Effector memory CD4-positive, alpha-beta T cell (primary cell): Measurements from ENCODE around the gene GSTM2.
"Not testable (repeated sequence)": the region's sequence is repeated elsewhere in the genome, so short reads cannot be mapped to it uniquely, and the experiment has no call there.

Experiments
- DNase-seq, 3 donors: peaks; one replicate each; pipeline ENCODE4 v3.0.0-alpha.2; 2020
- H3K27ac ChIP-seq: 2 replicates; pipeline ENCODE4 v1.7.0; 2013; ENCODE audit warnings: mild to moderate bottlenecking, low read length, moderate library complexity; ENCODE audit not compliant: insufficient read depth, poor library complexity, severe bottlenecking
- H3K27me3 ChIP-seq: replicated peaks from 2 replicates; pipeline ENCODE4 v1.7.0; 2013; ENCODE audit warnings: mild to moderate bottlenecking, low read length; ENCODE audit not compliant: insufficient read depth, control insufficient read depth, poor library complexity, severe bottlenecking
- H3K36me3 ChIP-seq: 2 replicates; pipeline ENCODE4 v1.7.0; 2013; ENCODE audit warnings: mild to moderate bottlenecking, low read length, moderate library complexity; ENCODE audit not compliant: control insufficient read depth, insufficient read depth
- H3K4me1 ChIP-seq: 2 replicates; pipeline ENCODE4 v1.7.0; 2013; ENCODE audit warnings: low read length, mild to moderate bottlenecking; ENCODE audit not compliant: control insufficient read depth, insufficient read depth, poor library complexity, severe bottlenecking
- H3K4me3 ChIP-seq: 2 replicates; pipeline ENCODE4 v1.7.0; 2013; ENCODE audit warnings: low read length, low read depth, mild to moderate bottlenecking; ENCODE audit not compliant: insufficient read depth, poor library complexity, severe bottlenecking
- H3K9me3 ChIP-seq: 2 replicates; pipeline ENCODE4 v1.7.0; 2013; ENCODE audit warnings: mild to moderate bottlenecking, low read length, moderate library complexity; ENCODE audit not compliant: control insufficient read depth

GSTM2 gene

GRCh38 chr1:109659997-109660690 is 7.7 kb upstream of the GSTM2 start:
- Histone ChIP-seq H3K27ac (no peak overlapping the region), H3K4me3 (no peak overlapping the region), H3K4me1 (peaks cover 4% of the 10 kb centered on the region), H3K27me3 (no peaks in the 10 kb centered on the region), H3K36me3 (no peaks in the 10 kb centered on the region), H3K9me3 (no peaks in the 10 kb centered on the region)
- DNase-seq: no peak

- H3K4me1 ChIP-seq, H3K27ac ChIP-seq, H3K9me3 ChIP-seq, H3K36me3 ChIP-seq, H3K27me3 ChIP-seq, DNase-seq, H3K4me3 ChIP-seq: not testable (repeated sequence)
These were observed 7.2 kb upstream of the GSTM2 start for GRCh38 chr1:109660691-109661026.

GRCh38 chr1:109661391-109661790 is 6.5 kb upstream of the GSTM2 start:
- H3K9me3 ChIP-seq: no peaks in the 10 kb centered on the region
- H3K4me3 ChIP-seq: no peak overlapping the region
- H3K27me3 ChIP-seq: no peaks in the 10 kb centered on the region
- H3K36me3 ChIP-seq: no peaks in the 10 kb centered on the region
- DNase-seq: no peak
- no peaks in the 10 kb centered on the region for H3K4me1 ChIP-seq
- no peak overlapping the region for H3K27ac ChIP-seq

- no peak for DNase-seq
- Histone ChIP-seq H3K9me3 (no peaks in the 10 kb centered on the region), H3K27ac (no peak overlapping the region), H3K36me3 (no peaks in the 10 kb centered on the region), H3K4me3 (no peak overlapping the region), H3K4me1 (peaks cover 11% of the 10 kb centered on the region), H3K27me3 (no peaks in the 10 kb centered on the region)
These were observed 3.2 kb upstream of the GSTM2 start for GRCh38 chr1:109664671-109665070.

GRCh38 chr1:109668123-109668775 is 392 bp downstream of the GSTM2 start:
- no peak for DNase-seq
- Histone ChIP-seq H3K4me1 (peaks cover 11% of the 10 kb centered on the region), H3K9me3 (no peaks in the 10 kb centered on the region), H3K27me3 (no peaks in the 10 kb centered on the region), H3K36me3 (no peaks in the 10 kb centered on the region), H3K4me3 (peak overlapping the region; percentile 45), H3K27ac (no peak overlapping the region)

GRCh38 chr1:109669246-109669948 is 1.5 kb downstream of the GSTM2 start:
- H3K27me3 ChIP-seq: no peaks in the 10 kb centered on the region
- H3K9me3 ChIP-seq: no peaks in the 10 kb centered on the region
- no peak overlapping the region for H3K4me3 ChIP-seq
- H3K27ac ChIP-seq: no peak overlapping the region
- peaks cover 11% of the 10 kb centered on the region for H3K4me1 ChIP-seq
- no peak for DNase-seq
- H3K36me3 ChIP-seq: no peaks in the 10 kb centered on the region

GRCh38 chr1:109669949-109670302 is 2.1 kb downstream of the GSTM2 start:
- H3K27ac ChIP-seq, H3K27me3 ChIP-seq, DNase-seq, H3K9me3 ChIP-seq, H3K36me3 ChIP-seq, H3K4me3 ChIP-seq: not testable (repeated sequence)
- peaks cover 11% of the 10 kb centered on the region for H3K4me1 ChIP-seq

- Histone ChIP-seq H3K36me3 (no peaks in the 10 kb centered on the region), H3K27ac (no peak overlapping the region), H3K4me1 (peaks cover 11% of the 10 kb centered on the region), H3K4me3 (no peak overlapping the region), H3K27me3 (no peaks in the 10 kb centered on the region), H3K9me3 (no peaks in the 10 kb centered on the region)
- DNase-seq: no peak
These were observed 3.2 kb downstream of the GSTM2 start for GRCh38 chr1:109671067-109671466.

- H3K27me3 ChIP-seq, H3K36me3 ChIP-seq, H3K4me1 ChIP-seq, H3K27ac ChIP-seq, H3K9me3 ChIP-seq, DNase-seq, H3K4me3 ChIP-seq: not testable (repeated sequence)
These were observed 6.0 kb downstream of the GSTM2 start for GRCh38 chr1:109673861-109674260.

- not testable (repeated sequence) for DNase-seq, H3K9me3 ChIP-seq, H3K27ac ChIP-seq, H3K36me3 ChIP-seq, H3K4me1 ChIP-seq, H3K27me3 ChIP-seq, H3K4me3 ChIP-seq
These were observed 9.0 kb downstream of the GSTM2 start for GRCh38 chr1:109676683-109677381.
